ENCODE measurements around the gene MYO5B. TPM values are rescaled to one million over a fixed set of nuclear protein-coding genes. Genes with fewer than 3 reads are reported as not detected.

MYO5B gene
- total and polyA plus RNA-seq, 10 of the 15 experiments (the other 5 are each of a cell fraction or from before 2014, with no cell fraction given) = 2.5 to 4.5 (median 3.3) TPM

DNA sequence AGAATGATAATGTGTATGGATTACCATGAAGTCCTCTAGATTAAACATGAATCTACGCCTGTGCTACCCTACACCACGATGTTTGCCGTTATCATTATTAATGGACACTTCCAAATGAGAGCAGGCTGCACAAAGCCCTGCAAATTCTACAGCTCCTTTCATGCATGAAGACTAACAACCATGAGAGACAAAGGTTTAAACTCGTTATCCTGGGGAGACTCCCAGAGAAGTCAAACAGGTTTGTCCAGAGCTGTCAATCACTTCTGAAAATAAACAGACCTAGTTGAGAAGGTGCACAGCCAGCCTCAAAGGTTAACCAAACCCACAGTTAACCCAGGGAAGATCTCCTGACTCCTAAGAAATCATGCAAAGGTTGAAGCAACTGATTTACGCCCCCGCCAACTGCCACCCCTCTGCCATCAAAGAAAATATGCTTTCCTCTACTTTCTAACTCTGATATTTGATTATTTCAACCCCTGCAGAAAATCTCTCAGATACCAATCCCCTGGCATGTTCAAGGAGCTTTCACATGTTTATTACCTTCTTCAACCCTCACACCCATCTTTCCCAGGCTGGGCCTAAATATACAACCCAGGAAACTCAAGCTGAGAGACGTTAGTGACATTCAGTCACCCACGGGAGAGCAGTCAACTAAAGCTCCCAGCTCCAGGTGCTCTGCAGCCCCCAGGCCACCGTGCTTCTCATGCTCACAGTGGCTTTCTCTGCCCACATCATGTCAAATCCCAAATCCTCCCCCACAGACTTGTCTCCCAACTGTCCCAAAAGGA is 35.9 kb downstream of the MYO5B start:
- H3K4me2 ChIP-seq (ENCODE audit: control insufficient read depth, insufficient read depth) = no peak overlapping the region
- ChIA-PET SMC1A (ENCODE audit: uncharacterized antibody, unreplicated experiment) (interaction anchor here (0.5 to 1.6 kb wide), 5 partner anchors 17 to 43 kb away, joined by 3 to 7 read pairs (median 3); no protein-coding TSS in a partner anchor), CTCF (no interaction called here), POLR2A (interaction anchor here (1.4 kb wide), 1 partner anchor 18 kb away, joined by 4 read pairs; no protein-coding TSS in a partner anchor), RAD21 (ENCODE audit: unreplicated experiment) (interaction anchor here (1.5 kb wide), 1 partner anchor 18 kb away, joined by 5 read pairs; no protein-coding TSS in a partner anchor)
- BruUV-seq (replicated peaks) = no TSS peak
- DNase-seq (ENCODE audit: low read depth, low spot score) = no peak
- no peak overlapping the region for H3K9ac ChIP-seq (ENCODE audit: control insufficient read depth, insufficient read depth, low read length)
- no peak for ATAC-seq
- intact Hi-C loops (cut with micrococcal nuclease; ENCODE audit: unreplicated experiment) (no loop called here), in situ Hi-C loops (cut with MboI) (no loop called here)
- no peak overlapping the region for H2AFZ ChIP-seq (ENCODE audit: control insufficient read depth, low read depth, low read length)
- no peak for FAIRE-seq
- no peaks in the 10 kb centered on the region for H3K79me2 ChIP-seq (ENCODE audit: control insufficient read depth, insufficient read depth, low read length)
- H3K36me3 ChIP-seq (ENCODE audit: control insufficient read depth in 2 of 2, insufficient read depth in 2 of 2, low read length in 1 of 2) = no peaks in the 10 kb centered on the region
- H3K9me3 ChIP-seq (replicated peaks; ENCODE audit: control insufficient read depth, insufficient read depth, low read length) = no peaks in the 10 kb centered on the region
- 22% methylated on average over 9 of the region's 9 CpGs for WGBS (ENCODE audit: insufficient coverage, insufficient replicate concordance, low lambda C conversion rate, missing lambda C conversion rate)
- peaks cover 2 to 3% of the 10 kb centered on the region in 2 experiments; a peak in 2 of 4 replicates for H3K27me3 ChIP-seq (replicated peaks in 1 of 2; ENCODE audit: control insufficient read depth in 2 of 2, insufficient read depth in 2 of 2, low read length in 1 of 2)
- no peak overlapping the region for H3K4me3 ChIP-seq
- H4K20me1 ChIP-seq (ENCODE audit: control insufficient read depth, insufficient read depth) = no peaks in the 10 kb centered on the region
- H3K4me1 ChIP-seq (ENCODE audit: control insufficient read depth, insufficient read depth, low read length) = no peaks in the 10 kb centered on the region
- no peak for TF ChIP-seq TCF3 (IDR thresholded peaks at IDR 0.05; ENCODE audit: borderline replicate concordance, insufficient read depth, low read depth, low read length)
- TF ChIP-seq, protein P1, sequence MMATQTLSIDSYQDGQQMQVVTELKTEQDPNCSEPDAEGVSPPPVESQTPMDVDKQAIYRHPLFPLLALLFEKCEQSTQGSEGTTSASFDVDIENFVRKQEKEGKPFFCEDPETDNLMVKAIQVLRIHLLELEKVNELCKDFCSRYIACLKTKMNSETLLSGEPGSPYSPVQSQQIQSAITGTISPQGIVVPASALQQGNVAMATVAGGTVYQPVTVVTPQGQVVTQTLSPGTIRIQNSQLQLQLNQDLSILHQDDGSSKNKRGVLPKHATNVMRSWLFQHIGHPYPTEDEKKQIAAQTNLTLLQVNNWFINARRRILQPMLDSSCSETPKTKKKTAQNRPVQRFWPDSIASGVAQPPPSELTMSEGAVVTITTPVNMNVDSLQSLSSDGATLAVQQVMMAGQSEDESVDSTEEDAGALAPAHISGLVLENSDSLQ (IDR thresholded peaks at IDR 0.05) = 0 out of 2 replicates have a peak, but pooled peaks have one; percentile 44
- no peak overlapping the region for H3K27ac ChIP-seq (ENCODE audit: control insufficient read depth, insufficient read depth)

DNA sequence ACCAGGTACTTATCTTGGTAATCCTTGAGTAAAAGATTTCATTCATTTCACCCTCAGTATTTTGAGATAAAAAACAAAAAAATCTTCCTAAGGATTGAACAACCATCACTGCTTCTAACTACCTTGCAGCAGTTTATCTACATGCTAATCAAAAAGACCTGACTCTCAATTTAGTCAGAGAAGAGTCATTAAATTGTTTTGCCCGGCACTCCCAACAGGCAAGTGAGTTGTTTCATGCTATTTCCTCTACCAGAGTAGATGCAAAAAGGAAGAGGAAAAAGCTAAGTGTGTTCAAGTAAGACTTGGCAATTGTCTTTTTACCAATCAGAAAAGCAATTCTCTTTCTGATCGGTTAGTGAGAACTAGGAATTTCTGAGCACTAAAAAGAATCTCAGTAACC is 39.5 kb downstream of the MYO5B start:
- no peaks in the 10 kb centered on the region for H4K20me1 ChIP-seq (ENCODE audit: control insufficient read depth, insufficient read depth)
- H3K27me3 ChIP-seq (replicated peaks in 1 of 2; ENCODE audit: control insufficient read depth in 2 of 2, insufficient read depth in 2 of 2, low read length in 1 of 2) = peaks cover 0 to 2% of the 10 kb centered on the region in 2 experiments; a peak in 2 of 4 replicates
- SMC1A ChIA-PET (ENCODE audit: uncharacterized antibody, unreplicated experiment) = interaction anchor here (1.1 to 1.4 kb wide), 3 partner anchors 8 to 28 kb away, joined by 3 to 5 read pairs (median 4); no protein-coding TSS in a partner anchor
- in situ Hi-C loops (cut with MboI) (no loop called here), intact Hi-C loops (cut with micrococcal nuclease; ENCODE audit: unreplicated experiment) (no loop called here)
- H2AFZ ChIP-seq (ENCODE audit: control insufficient read depth, low read depth, low read length) = no peak overlapping the region
- no peak overlapping the region for H3K4me3 ChIP-seq
- CTCF ChIA-PET = interaction anchor here (0.7 to 2.2 kb wide), 5 partner anchors 9 to 67 kb away, joined by 3 to 6 read pairs (median 4); no protein-coding TSS in a partner anchor
- no peaks in the 10 kb centered on the region for H3K36me3 ChIP-seq (ENCODE audit: control insufficient read depth in 2 of 2, insufficient read depth in 2 of 2, low read length in 1 of 2)
- TF ChIP-seq TCF3 (IDR thresholded peaks at IDR 0.05; ENCODE audit: borderline replicate concordance, insufficient read depth, low read depth, low read length) = no peak
- RAD21 ChIA-PET (ENCODE audit: unreplicated experiment) = no interaction called here
- no TSS peak for BruUV-seq (replicated peaks)
- no peaks in the 10 kb centered on the region for H3K79me2 ChIP-seq (ENCODE audit: control insufficient read depth, insufficient read depth, low read length)
- no peak for ATAC-seq
- 58% methylated on average over 2 of the region's 2 CpGs for WGBS (ENCODE audit: insufficient coverage, insufficient replicate concordance, low lambda C conversion rate, missing lambda C conversion rate)
- POLR2A ChIA-PET = interaction anchor here (1.2 to 1.9 kb wide), 2 partner anchors 9 to 21 kb away, joined by 3 to 6 read pairs; no protein-coding TSS in a partner anchor
- FAIRE-seq = no peak
- no peak overlapping the region for H3K27ac ChIP-seq (ENCODE audit: control insufficient read depth, insufficient read depth)
- H3K4me1 ChIP-seq (ENCODE audit: control insufficient read depth, insufficient read depth, low read length) = no peaks in the 10 kb centered on the region
- no peak overlapping the region for H3K9ac ChIP-seq (ENCODE audit: control insufficient read depth, insufficient read depth, low read length)
- DNase-seq (ENCODE audit: low read depth, low spot score) = no peak
- no peak overlapping the region for H3K4me2 ChIP-seq (ENCODE audit: control insufficient read depth, insufficient read depth)
- no peaks in the 10 kb centered on the region for H3K9me3 ChIP-seq (replicated peaks; ENCODE audit: control insufficient read depth, insufficient read depth, low read length)
